GM12874 (cell line): ENCODE data around the gene SMOC2.

Experiments used
- TF ChIP-seq, protein P1 (sequence below): IDR thresholded peaks from 2 replicates; pipeline ENCODE4 v1.5.1; 2011; ENCODE audit warnings: low read depth, mild to moderate bottlenecking, control low read depth, low read length, moderate library complexity; ENCODE audit not compliant: insufficient read depth

SMOC2 gene

DNA sequence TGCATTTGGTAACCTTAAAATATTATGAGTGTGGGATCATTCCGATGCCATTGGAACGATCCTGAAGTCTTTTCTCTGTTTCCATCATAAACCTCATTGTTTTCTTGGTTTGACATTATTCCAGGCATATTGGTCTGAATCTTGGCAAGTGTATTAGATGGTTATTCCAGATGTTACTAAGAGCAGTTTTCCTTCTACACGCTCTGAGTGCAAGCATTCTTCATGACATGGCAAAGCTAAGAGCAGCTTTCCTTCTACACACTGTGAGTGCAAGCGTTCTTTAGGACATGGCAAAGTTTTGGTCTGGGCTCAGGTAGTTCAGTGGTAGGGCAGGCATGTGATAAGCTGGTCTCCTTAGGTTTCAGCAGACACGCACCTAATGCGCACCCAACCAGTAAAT, 53.0 kb downstream of the SMOC2 start:
- TF ChIP-seq, protein P1, sequence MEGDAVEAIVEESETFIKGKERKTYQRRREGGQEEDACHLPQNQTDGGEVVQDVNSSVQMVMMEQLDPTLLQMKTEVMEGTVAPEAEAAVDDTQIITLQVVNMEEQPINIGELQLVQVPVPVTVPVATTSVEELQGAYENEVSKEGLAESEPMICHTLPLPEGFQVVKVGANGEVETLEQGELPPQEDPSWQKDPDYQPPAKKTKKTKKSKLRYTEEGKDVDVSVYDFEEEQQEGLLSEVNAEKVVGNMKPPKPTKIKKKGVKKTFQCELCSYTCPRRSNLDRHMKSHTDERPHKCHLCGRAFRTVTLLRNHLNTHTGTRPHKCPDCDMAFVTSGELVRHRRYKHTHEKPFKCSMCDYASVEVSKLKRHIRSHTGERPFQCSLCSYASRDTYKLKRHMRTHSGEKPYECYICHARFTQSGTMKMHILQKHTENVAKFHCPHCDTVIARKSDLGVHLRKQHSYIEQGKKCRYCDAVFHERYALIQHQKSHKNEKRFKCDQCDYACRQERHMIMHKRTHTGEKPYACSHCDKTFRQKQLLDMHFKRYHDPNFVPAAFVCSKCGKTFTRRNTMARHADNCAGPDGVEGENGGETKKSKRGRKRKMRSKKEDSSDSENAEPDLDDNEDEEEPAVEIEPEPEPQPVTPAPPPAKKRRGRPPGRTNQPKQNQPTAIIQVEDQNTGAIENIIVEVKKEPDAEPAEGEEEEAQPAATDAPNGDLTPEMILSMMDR, result no peak

- TF ChIP-seq, protein P1, result no peak
Observed at GRCh38 chr6:168494726-168495125, 53.7 kb downstream of the SMOC2 start.

GRCh38 chr6:168495133-168495532, 54.1 kb downstream of the SMOC2 start:
- TF ChIP-seq, protein P1, result no peak

- TF ChIP-seq, protein P1, result no peak
Observed at GRCh38 chr6:168495636-168496035, 54.7 kb downstream of the SMOC2 start.

DNA sequence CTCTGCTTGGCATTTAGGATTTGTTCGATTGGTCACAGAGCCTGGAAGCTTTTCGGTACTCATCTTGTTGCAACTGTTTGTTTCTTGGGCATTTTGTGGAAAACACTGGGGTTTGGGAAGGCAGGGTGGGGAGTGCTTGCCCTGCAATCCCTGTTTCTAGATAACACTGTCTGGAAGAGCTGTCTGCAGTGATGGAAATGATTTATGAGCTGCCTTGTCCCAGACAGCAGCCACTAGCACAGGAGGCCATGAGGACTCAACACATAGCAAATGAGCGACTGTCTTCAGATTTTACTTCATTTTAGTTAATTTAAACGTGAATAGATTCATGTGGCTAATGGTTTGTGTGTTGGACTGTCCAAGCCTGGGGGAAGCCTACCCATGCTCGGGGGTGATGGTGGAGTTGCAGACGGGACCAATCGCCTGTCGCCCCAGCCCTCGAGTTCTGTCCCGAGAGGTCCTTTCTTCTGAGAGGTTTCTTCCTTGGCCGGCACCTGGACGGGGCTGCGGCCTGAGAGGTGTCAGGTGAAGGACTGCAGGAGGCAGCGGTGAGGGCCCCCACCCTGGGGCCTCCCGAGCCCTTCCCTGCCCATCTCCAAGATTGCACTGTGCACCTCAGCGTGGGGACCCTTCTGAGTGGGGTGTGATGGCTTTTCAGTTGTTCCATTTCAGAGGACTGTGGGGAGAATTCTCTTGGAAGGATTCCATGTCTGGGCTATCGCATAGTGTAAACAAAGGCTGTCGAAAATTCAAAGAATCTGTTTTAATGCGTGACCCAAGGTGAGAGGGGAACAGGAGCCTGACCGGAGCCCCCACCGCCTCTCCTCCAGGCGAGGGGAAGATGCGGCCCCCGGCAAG, 55.4 kb downstream of the SMOC2 start:
- TF ChIP-seq, protein P1, result no peak

DNA sequence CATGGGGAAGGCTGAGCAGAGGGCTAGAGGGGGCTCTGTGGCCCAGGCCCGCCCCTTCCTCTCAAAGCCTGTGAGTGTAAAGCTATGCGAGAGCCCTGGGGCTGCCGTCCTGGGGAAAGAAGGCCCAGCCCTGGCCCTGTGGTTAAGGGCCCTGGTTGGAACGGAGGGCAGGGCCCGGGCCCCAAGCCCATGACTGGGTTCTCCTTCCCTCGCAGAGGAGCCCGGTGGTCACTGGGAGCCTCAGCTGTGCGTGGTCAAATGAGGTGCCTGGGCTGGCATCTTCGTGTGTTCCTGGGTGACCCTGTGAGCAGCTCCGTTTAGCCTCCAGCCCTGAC, 56.0 kb downstream of the SMOC2 start:
- TF ChIP-seq, protein P1, result no peak

- TF ChIP-seq, protein P1, result no peak
Observed at GRCh38 chr6:168497381-168497780, 56.4 kb downstream of the SMOC2 start.
